Smooth muscle cell (in vitro differentiated cells): ENCODE data around the gene FRMD4A. TPM values are rescaled to one million over a fixed set of nuclear protein-coding genes. Genes with fewer than 3 reads are reported as not detected.

Experiments used
- DNase-seq: peaks from one replicate; lab custom pipeline; 2025; ENCODE audit not compliant: unreplicated experiment; lab: John Stamatoyannopoulos, UW
- H2AFZ ChIP-seq: fragments of 200-600 bp; sonication (generic); 2 replicates; pipeline ENCODE4 v1.6.0; 2016; ENCODE audit warnings: antibody characterized with exemption, low read depth, mild to moderate bottlenecking
- H3F3A ChIP-seq: fragments of 200-600 bp; sonication (generic); 2 replicates; pipeline ENCODE4 v1.6.0; 2017; ENCODE audit warnings: antibody characterized with exemption, low read depth
- H3K27ac ChIP-seq: fragments of 200-600 bp; sonication (generic); 2 replicates; pipeline ENCODE4 v1.5.1; 2016; ENCODE audit warnings: low read depth, mild to moderate bottlenecking
- H3K27me3 ChIP-seq: fragments of 200-600 bp; sonication (generic); 2 replicates; pipeline ENCODE4 v1.6.1; 2016; ENCODE audit warnings: low read depth, mild to moderate bottlenecking
- H3K36me3 ChIP-seq: fragments of 200-600 bp; sonication (generic); 2 replicates; pipeline ENCODE4 v1.5.1; 2016; ENCODE audit warnings: low read depth
- H3K4me1 ChIP-seq: fragments of 200-600 bp; sonication (generic); 2 replicates; pipeline ENCODE4 v1.5.1; 2016; ENCODE audit warnings: low read depth
- H3K4me2 ChIP-seq: fragments of 200-600 bp; sonication (generic); 2 replicates; pipeline ENCODE4 v1.6.0; 2016; ENCODE audit warnings: mild to moderate bottlenecking
- H3K4me3 ChIP-seq: fragments of 200-600 bp; sonication (generic); 2 replicates; pipeline ENCODE4 v1.5.1; 2016; ENCODE audit warnings: mild to moderate bottlenecking
- H3K79me2 ChIP-seq: fragments of 200-600 bp; sonication (generic); 2 replicates; pipeline ENCODE4 v1.6.0; 2016; ENCODE audit warnings: low read depth, mild to moderate bottlenecking
- H3K9ac ChIP-seq: fragments of 200-600 bp; sonication (generic); 2 replicates; pipeline ENCODE4 v1.6.0; 2016; ENCODE audit warnings: low read depth
- H3K9me3 ChIP-seq: fragments of 200-600 bp; sonication (generic); replicated peaks from 2 replicates; pipeline ENCODE4 v1.5.1; 2016; ENCODE audit warnings: low read depth
- H4K20me1 ChIP-seq: fragments of 200-600 bp; sonication (generic); 2 replicates; pipeline ENCODE4 v1.6.0; 2016; ENCODE audit warnings: low read depth
- WGBS: methylation state at CpG from one replicate; pipeline ENCODE4 v1.1.7; 2016; ENCODE audit warnings: low lambda C conversion rate; 5-methylcytosine and 5-hydroxymethylcytosine counted together
- polyA plus RNA-seq: library from polyadenylated mRNA; unstranded; fragments of >200 nt; fragmentation: Nextera tagmentation; extraction: Ambion mirVana; gene quantifications from 2 replicates; pipeline ENCODE4 v1.2.1, GENCODE V29; 2016
- total RNA-seq: library from RNA; depleted of rRNA; stranded (reverse); fragments of >200 nt; gene quantifications from 2 replicates; pipeline ENCODE4 v1.2.3, GENCODE V29; 2014
- TF ChIP-seq, protein P1 (sequence below): fragments of 200-600 bp; sonication (generic); IDR thresholded peaks from 2 replicates; pipeline ENCODE4 v1.5.1; 2017; ENCODE audit warnings: borderline replicate concordance, mild to moderate bottlenecking, antibody characterized with exemption; ENCODE audit not compliant: insufficient read depth, poor library complexity, severe bottlenecking

Gene FRMD4A
- total and polyA plus RNA-seq, 2 experiments from 2014 or later: 3.0 to 5.4 TPM

DNA sequence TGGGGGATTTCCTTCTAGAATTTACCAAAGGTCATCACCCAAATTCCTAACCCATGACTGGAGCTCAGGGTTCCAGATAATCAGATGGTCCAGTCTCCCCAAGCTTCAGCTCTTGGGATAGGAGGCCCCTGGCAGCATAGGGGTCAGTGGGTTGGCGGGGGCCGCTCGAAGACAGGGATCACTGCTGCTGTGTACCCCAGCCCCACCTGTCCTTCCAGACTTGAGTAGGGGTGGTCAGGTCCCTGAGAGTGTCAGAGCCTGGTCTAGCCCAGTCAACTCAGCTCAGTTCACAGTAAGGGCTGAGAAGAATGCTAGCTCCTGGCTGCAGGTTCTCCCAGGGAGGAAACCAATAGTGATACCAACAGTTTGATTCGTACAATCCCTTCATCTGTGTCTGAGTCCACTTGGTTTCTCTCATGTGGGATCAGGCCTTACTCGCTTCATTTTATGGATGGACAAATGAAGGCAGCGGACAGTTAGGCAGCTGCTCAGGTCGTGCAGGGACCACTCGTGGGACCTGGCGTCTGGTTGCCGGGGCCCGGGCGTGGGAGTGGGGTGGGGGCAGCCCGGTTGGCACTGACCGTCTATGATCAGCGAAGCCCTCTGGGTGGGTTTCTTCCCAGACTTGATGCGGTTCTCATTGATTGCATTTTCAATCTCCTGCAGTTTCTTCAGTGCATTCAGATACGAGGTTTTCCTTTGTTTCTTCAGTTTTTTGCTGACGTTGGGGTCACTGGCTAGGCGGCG, 665.0 kb downstream of the FRMD4A start:
- Histone ChIP-seq H4K20me1 (no peaks in the 10 kb centered on the region), H3K4me1 (no peaks in the 10 kb centered on the region), H3K4me2 (no peak overlapping the region), H3K9me3 (no peaks in the 10 kb centered on the region), H3K27me3 (no peaks in the 10 kb centered on the region), H3K36me3 (no peaks in the 10 kb centered on the region), H3K79me2 (no peaks in the 10 kb centered on the region), H3K27ac (no peak overlapping the region), H3K4me3 (no peak overlapping the region), H3F3A (no peaks in the 10 kb centered on the region), H2AFZ (no peak overlapping the region), H3K9ac (no peak overlapping the region)
- no peak for DNase-seq
- WGBS: 98% methylated on average over 20 of the region's 20 CpGs
- TF ChIP-seq, protein P1, sequence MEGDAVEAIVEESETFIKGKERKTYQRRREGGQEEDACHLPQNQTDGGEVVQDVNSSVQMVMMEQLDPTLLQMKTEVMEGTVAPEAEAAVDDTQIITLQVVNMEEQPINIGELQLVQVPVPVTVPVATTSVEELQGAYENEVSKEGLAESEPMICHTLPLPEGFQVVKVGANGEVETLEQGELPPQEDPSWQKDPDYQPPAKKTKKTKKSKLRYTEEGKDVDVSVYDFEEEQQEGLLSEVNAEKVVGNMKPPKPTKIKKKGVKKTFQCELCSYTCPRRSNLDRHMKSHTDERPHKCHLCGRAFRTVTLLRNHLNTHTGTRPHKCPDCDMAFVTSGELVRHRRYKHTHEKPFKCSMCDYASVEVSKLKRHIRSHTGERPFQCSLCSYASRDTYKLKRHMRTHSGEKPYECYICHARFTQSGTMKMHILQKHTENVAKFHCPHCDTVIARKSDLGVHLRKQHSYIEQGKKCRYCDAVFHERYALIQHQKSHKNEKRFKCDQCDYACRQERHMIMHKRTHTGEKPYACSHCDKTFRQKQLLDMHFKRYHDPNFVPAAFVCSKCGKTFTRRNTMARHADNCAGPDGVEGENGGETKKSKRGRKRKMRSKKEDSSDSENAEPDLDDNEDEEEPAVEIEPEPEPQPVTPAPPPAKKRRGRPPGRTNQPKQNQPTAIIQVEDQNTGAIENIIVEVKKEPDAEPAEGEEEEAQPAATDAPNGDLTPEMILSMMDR: no peak

DNA sequence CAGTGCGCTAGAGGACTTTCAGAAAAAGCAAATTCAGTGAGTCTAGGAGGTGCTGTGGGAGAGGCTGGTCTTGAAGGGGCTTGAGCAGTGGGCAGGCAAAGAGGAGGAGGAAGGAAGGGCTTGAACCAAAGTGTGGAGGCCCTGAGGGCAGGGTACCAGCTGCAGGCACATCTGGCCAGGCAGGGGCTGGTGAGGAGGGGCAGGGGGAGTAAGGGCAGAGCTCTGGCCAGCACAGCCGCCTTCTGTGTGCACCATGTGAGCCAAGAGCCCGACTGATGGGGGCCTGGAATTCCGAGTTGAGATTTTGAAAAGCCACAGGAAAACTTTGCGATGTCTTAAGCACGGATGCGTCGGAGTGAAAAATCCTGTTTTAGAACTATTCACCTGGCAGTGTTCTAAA, 669.5 kb downstream of the FRMD4A start:
- Histone ChIP-seq H3K36me3 (no peaks in the 10 kb centered on the region), H3K79me2 (no peaks in the 10 kb centered on the region), H3F3A (no peaks in the 10 kb centered on the region), H3K27me3 (no peaks in the 10 kb centered on the region), H3K9ac (no peak overlapping the region), H3K4me2 (no peak overlapping the region), H4K20me1 (no peaks in the 10 kb centered on the region), H3K4me3 (no peak overlapping the region), H2AFZ (no peak overlapping the region), H3K27ac (no peak overlapping the region), H3K4me1 (peaks cover 6% of the 10 kb centered on the region), H3K9me3 (no peaks in the 10 kb centered on the region)
- 79% methylated on average over 8 of the region's 8 CpGs for WGBS
- DNase-seq: no peak
- TF ChIP-seq, protein P1: no peak

DNA sequence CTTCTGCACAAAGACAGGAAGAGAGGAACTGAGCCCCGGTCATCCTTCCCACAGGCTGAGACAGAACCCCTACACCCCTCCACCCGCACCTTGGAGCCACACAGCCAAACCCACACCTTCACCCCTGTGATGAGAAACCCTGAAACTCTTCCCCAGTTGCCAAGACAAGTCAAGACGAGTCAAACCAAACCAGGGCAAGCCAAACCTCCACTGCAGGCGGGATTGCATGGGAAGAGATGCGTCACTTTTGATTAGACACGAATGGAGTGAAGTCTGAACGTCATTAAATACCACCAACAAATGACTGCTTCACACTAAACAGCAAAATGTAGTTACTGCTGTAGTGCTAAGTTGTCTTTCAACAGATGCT, 670.2 kb downstream of the FRMD4A start:
- Histone ChIP-seq H3K9me3 (no peaks in the 10 kb centered on the region), H3K4me2 (no peak overlapping the region), H3K4me3 (no peak overlapping the region), H4K20me1 (no peaks in the 10 kb centered on the region), H3K4me1 (peaks cover 6% of the 10 kb centered on the region), H3K36me3 (no peaks in the 10 kb centered on the region), H2AFZ (no peak overlapping the region), H3F3A (no peaks in the 10 kb centered on the region), H3K79me2 (no peaks in the 10 kb centered on the region), H3K27ac (no peak overlapping the region), H3K9ac (no peak overlapping the region), H3K27me3 (no peaks in the 10 kb centered on the region)
- no peak for DNase-seq
- TF ChIP-seq, protein P1: no peak
- WGBS: 66% methylated on average over 7 of the region's 7 CpGs
